GM19099 (cell line): Measurements from ENCODE around the gene NFKBIE.

ENCODE experiments used
- POLR2A ChIP-seq: IDR thresholded peaks from 3 replicates; pipeline ENCODE4 v1.6.1; 2011; ENCODE audit warnings: low read depth; ENCODE audit not compliant: insufficient read length; ENCODE audit errors: extremely low read depth

The NFKBIE gene

DNA sequence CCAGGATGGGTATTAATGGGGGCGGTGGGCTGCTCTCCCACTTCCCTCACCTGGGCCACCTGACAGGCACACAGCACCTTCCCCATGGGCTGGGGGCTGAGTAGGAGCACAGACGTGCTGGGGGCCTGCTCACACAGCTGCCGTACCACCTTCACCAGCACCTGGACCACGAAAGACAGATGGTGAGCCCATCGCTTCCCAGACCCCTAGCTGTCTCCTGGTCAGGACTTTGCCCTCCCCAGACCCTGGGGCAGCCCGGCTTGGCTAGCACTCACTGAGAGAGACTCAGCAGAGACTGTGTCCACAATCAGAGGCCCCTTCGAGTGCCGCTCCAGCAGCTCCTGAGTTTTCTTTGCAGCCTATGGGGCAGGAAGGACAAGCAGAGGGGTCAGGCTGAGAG is 35.8 kb upstream of the NFKBIE start:
- TF ChIP-seq POLR2A, result no peak

- no peak for TF ChIP-seq POLR2A
These were observed 35.0 kb upstream of the NFKBIE start for GRCh38 chr6:44300292-44300823.

DNA sequence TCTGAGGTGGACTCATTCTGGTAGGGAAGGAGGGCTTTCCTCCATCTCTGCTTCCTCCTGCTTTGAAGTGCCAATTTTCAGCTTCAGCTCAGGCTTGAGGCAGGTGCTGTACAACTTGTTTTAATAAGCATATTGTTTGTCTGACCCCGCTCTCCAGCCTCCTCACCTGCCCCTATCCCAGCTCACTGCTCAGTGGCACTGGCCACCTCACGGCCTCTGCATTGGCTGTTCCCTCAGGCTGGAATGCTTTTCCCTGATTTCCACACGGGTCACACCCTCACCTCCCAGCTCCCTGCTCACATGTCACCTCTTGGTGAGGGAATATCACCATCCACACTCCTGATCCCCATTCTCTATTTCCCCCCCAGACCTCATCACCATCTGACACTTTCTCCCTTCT is 33.5 kb upstream of the NFKBIE start:
- no peak for TF ChIP-seq POLR2A

GRCh38 chr6:44298055-44298803 is 32.9 kb upstream of the NFKBIE start:
- TF ChIP-seq POLR2A, result no peak

- TF ChIP-seq POLR2A, result no peak
These were observed 32.0 kb upstream of the NFKBIE start for GRCh38 chr6:44297063-44298038.

DNA sequence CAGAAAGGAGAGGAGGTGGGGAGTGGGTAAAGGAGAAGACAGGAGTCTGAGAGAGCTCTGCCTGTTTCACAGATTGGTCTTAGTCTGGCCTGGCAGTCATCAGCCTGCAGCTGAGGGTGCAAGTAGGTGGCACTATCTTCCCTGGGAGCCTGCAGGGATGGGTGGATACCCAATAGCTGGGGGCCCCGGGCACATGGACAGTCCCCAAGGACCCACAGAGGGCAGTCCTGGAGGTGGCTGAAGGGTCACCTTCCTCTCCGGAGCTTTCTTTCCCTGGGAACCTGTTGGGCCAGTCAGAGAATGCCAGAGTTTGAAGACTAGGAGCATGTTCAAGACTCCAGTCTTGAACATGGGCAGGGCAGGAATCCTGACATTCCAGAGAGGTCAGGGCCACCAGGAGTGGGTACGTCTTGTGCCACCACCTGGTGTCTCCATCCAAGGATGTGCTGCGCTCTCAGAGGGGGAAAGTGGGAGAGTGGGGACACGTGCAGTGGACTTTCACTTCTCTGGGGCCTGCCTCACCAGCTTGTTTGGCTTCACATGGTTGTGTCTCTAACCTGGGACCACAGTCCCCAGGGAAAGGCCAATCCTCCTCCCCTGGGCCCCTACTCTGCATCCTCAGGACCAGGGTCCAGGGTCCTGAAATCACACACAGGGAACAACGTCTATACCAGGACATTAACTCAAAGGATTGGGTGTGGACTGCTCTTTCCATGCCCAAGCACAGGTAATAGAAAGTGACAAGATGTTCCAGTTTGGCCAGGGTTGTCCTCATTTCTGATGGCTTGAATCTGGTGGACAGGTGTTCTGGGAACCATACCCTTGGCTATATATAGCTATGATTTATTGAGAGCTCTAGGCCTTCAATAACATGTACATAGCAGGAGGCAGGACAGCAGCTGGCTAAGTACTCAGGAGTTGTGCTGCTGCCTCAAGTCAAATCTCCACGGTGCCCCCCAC is 29.8 kb upstream of the NFKBIE start:
- no peak for TF ChIP-seq POLR2A

GRCh38 chr6:44292661-44293365 is 27.5 kb upstream of the NFKBIE start:
- TF ChIP-seq POLR2A, result no peak

GRCh38 chr6:44291841-44292240 is 26.5 kb upstream of the NFKBIE start:
- no peak for TF ChIP-seq POLR2A

DNA sequence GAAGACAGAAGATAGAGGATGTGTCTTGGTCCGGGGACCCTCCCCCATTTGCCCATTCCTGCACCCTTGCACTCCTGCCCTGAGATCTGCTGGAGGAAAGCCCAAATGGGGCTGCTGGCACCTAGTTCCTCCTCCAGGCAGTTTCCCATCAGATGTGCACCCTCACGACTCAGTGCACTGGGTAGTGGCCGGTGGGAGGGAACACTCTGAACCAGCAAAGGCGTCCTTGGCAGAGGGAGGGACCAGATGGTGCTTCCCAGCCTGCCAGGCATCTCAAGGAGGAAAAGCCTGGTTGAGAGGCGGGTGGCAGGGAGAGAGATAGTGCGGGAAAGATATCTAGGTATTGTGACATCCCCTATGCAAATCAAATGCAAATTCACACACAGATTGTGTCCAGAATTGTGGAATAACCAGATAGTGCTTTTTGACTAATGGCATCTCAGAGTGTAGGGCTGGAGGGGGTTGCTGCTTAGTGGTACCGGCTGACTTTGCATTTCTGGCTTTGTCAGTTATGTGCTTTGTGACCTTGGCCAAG is 24.4 kb upstream of the NFKBIE start:
- TF ChIP-seq POLR2A, result no peak

DNA sequence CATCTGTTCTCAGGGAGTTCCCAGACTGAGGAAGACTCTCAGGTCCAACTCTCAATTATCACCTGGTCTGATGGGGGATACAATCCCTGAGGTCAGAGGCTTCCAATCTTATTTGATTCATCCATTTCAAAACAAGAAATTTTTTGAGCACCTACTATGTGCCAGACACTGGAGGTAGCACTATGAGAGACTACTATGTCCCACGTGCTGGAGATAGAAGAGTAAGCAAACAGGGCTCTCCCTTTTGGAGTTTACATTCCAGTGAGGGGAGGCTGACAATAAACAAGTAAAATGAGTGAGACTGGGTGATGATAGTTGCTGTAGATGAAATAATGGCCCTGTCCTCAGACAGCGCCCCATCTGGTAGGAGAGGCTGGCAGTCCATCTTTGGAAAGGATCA is 21.4 kb upstream of the NFKBIE start:
- TF ChIP-seq POLR2A, result no peak

DNA sequence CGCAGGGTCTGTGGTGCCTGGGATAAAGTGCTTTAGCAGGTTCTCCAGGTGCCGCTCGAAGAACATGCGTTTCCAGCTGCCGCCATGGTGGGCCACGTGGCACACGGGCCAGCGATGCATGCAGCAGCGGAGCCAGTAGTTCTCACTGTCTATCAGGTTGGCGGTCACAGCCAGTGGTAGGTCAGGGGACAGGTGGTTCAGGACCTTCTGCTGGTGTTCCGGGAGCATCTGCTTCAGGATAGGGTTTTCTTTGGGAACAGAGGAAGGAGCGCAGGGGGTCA is 20.9 kb upstream of the NFKBIE start:
- no peak for TF ChIP-seq POLR2A

GRCh38 chr6:44285552-44286284 is 20.4 kb upstream of the NFKBIE start:
- TF ChIP-seq POLR2A, result no peak

DNA sequence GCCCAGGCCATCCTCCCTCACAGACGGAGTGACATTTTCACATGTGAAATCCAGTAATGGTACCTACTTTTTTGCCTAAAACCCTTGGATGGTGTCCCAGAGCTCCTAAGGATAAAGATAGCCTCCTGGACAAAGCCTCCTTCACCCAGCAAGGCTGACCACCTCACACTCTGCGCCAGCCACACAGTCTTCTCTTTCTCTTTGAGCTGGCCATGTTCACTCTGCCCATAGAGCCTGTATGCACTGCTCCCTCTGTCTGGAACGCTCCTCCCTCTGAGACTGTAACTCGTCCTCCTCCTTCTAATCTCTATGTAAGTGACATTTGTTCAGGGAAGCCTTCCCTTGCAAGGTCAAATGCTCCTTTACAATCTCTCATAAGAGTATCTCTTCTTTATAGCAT is 19.5 kb upstream of the NFKBIE start:
- no peak for TF ChIP-seq POLR2A

DNA sequence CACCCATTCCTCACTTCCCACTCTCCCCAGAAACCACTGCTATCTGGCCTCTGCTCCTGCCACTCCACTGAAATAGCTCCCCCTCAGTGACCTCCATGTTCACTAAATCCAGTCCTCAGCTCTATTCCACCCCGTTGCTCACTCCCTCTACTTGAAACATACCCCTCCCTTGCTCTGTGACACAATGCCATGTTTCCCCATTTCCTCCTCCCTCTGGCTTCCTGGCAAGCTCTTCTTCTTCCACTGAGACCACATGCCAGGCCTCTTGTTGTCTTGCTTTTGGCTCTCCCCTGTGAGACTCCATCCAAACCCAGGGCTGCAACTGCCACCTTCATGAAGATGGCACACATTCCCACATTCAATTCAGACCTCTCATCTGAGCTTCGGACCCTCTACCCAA is 18.8 kb upstream of the NFKBIE start:
- no peak for TF ChIP-seq POLR2A
